Fibroblast of lung (primary cell): ENCODE measurements around the gene PPP1R9B. TPM values are rescaled to one million over a fixed set of nuclear protein-coding genes. Genes with fewer than 3 reads are reported as not detected.

Experiments used
- DNase-seq, 2 donors: peaks; one replicate each; pipeline versions ENCODE4 v3.0.0 to v3.0.0-alpha.2; 2010; ENCODE audit warnings: low read depth in 2 of 2
- H2AFZ ChIP-seq: 2 replicates; pipeline ENCODE4 v1.5.1; 2012; ENCODE audit warnings: low read length, control low read depth, inconsistent platforms
- H3K27ac ChIP-seq: 2 replicates; pipeline ENCODE4 v1.5.1; 2011; ENCODE audit warnings: low read length, control low read depth; ENCODE audit not compliant: insufficient read depth
- H3K27me3 ChIP-seq: 2 replicates; pipeline ENCODE4 v1.5.1; 2011; ENCODE audit warnings: mild to moderate bottlenecking, low read length; ENCODE audit not compliant: control insufficient read depth, insufficient read depth
- H3K36me3 ChIP-seq: 2 replicates; pipeline ENCODE4 v1.5.1; 2011; ENCODE audit warnings: low read length; ENCODE audit not compliant: control insufficient read depth, insufficient read depth
- H3K4me1 ChIP-seq: 2 replicates; pipeline ENCODE4 v1.5.1; 2011; ENCODE audit warnings: low read length; ENCODE audit not compliant: control insufficient read depth, insufficient read depth; ENCODE audit errors: extremely low read depth
- H3K4me2 ChIP-seq: 2 replicates; pipeline ENCODE4 v1.5.1; 2011; ENCODE audit warnings: low read length, control low read depth; ENCODE audit not compliant: insufficient read depth; ENCODE audit errors: extremely low read depth
- H3K4me3 ChIP-seq, 4 experiments: fragments of 200-600 bp in 1 of 4; sonication (generic) in 1 of 4; replicated peaks in 1 of 4; 2 replicates each; pipeline ENCODE4 v1.5.1; 2011 to 2016; ENCODE audit warnings: low read length in 4 of 4, low read depth in 3 of 4, mild to moderate bottlenecking in 3 of 4, control low read depth in 2 of 4, inconsistent platforms in 1 of 4, mixed read lengths in 1 of 4; ENCODE audit not compliant: insufficient read depth in 1 of 4; ENCODE audit errors: control extremely low read depth in 1 of 4
- H3K79me2 ChIP-seq: 2 replicates; pipeline ENCODE4 v1.5.1; 2012; ENCODE audit warnings: mild to moderate bottlenecking, low read length, inconsistent platforms; ENCODE audit not compliant: control insufficient read depth, insufficient read depth
- H3K9ac ChIP-seq: 2 replicates; pipeline ENCODE4 v1.5.1; 2011; ENCODE audit warnings: mild to moderate bottlenecking, low read length, control low read depth; ENCODE audit not compliant: insufficient read depth
- H3K9me3 ChIP-seq: 2 replicates; pipeline ENCODE4 v1.5.1; 2012; ENCODE audit warnings: low read depth, low read length; ENCODE audit not compliant: control insufficient read depth, insufficient read depth
- H4K20me1 ChIP-seq: 2 replicates; pipeline ENCODE4 v1.5.1; 2011; ENCODE audit warnings: low read length; ENCODE audit not compliant: control insufficient read depth, insufficient read depth; ENCODE audit errors: extremely low read depth
- CTCF ChIP-seq, 2 donors: IDR thresholded peaks in 1 of 2; conservative IDR thresholded peaks in 1 of 2; 1 replicate in 1 of 2; 2 replicates in 1 of 2; pipeline ENCODE4 v1.5.1; 2011 to 2012; ENCODE audit warnings: low read length in 2 of 2, control low read depth in 1 of 2, inconsistent platforms in 1 of 2, low read depth in 1 of 2, mild to moderate bottlenecking in 1 of 2
- EZH2 ChIP-seq: IDR thresholded peaks from 2 replicates; pipeline ENCODE4 v1.5.1; 2012; ENCODE audit warnings: low read length, control low read depth, mild to moderate bottlenecking; ENCODE audit errors: missing control alignments
- polyA plus RNA-seq, 2 donors: library from polyadenylated mRNA; depleted of rRNA in 1 of 2; stranded (reverse) in 1 of 2; unstranded in 1 of 2; fragments of >200 nt; gene quantifications; 2 replicates each; pipeline ENCODE4 v1.2.1, GENCODE V29; 2011 to 2012; ENCODE audit warnings: missing spikeins in 1 of 2
- total RNA-seq: library from RNA; depleted of rRNA; stranded (reverse); fragments of >200 nt; gene quantifications from 2 replicates; pipeline ENCODE4 v1.2.1, GENCODE V29; 2014

The PPP1R9B gene
- total and polyA plus RNA-seq, 2 donors (not counting 1 experiment from before 2014, with no cell fraction given), result 22.1 to 41.5 TPM

GRCh38 chr17:50137042-50137441, 13.4 kb downstream of the PPP1R9B start:
- peaks cover 53% of the 10 kb centered on the region for H3K36me3 ChIP-seq
- H3K9me3 ChIP-seq, result no peaks in the 10 kb centered on the region
- H3K4me3 ChIP-seq, result no peak overlapping the region
- H3K4me1 ChIP-seq, result peaks cover 14% of the 10 kb centered on the region
- TF ChIP-seq CTCF (conservative IDR thresholded peaks at IDR 0.05 in 1 of 2, IDR thresholded peaks at IDR 0.05 in 1 of 2; ENCODE audit: low read depth in 1 of 2, low read length in 2 of 2) (no peak), EZH2 (no peak)
- DNase-seq, result no peak
- H2AFZ ChIP-seq, result no peak overlapping the region
- H3K27me3 ChIP-seq, result no peaks in the 10 kb centered on the region
- H3K9ac ChIP-seq, result no peak overlapping the region
- no peak overlapping the region for H3K4me2 ChIP-seq
- no peaks in the 10 kb centered on the region for H4K20me1 ChIP-seq
- no peak overlapping the region for H3K27ac ChIP-seq
- H3K79me2 ChIP-seq, result peaks cover 5% of the 10 kb centered on the region

DNA sequence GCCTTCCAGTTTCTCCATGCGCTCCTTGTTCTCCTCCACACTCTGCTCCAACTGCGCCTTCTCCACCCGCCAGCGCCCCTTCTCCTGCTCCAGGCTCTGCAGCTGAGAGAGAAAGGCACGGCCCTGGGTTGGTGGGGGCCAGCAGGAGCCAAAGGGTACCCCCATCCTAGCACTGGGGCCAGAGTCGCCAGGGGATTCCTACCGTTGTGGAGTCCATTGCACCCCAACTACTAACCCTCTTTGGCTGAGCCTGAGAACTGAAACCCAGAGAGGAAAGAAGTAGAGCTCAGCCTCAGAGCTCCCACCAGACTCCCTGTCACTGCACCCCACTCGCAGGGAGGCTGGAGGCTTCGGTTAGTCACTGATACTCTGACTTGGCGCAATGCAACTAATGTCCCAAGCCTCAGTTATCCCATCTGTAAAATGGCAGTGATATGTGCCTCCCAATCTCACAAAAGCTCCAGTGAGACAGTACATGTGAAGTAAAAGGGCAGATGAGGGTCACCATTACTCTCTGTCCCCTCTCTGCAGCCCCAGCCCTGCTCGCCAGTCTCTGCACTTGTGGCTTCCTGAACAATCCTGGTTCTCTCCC, 14.3 kb downstream of the PPP1R9B start:
- no peak overlapping the region for H3K4me2 ChIP-seq
- H3K4me1 ChIP-seq, result peaks cover 14% of the 10 kb centered on the region
- no peak overlapping the region for H3K9ac ChIP-seq
- no peak overlapping the region for H2AFZ ChIP-seq
- H3K27me3 ChIP-seq, result no peaks in the 10 kb centered on the region
- H3K36me3 ChIP-seq, result peaks cover 48% of the 10 kb centered on the region
- DNase-seq, result no peak
- no peak for TF ChIP-seq CTCF (conservative IDR thresholded peaks at IDR 0.05 in 1 of 2, IDR thresholded peaks at IDR 0.05 in 1 of 2; ENCODE audit: low read depth in 1 of 2, low read length in 2 of 2)
- TF ChIP-seq EZH2, result no peak
- H3K79me2 ChIP-seq, result no peaks in the 10 kb centered on the region
- H3K4me3 ChIP-seq, result no peak overlapping the region
- no peak overlapping the region for H3K27ac ChIP-seq
- H4K20me1 ChIP-seq, result no peaks in the 10 kb centered on the region
- H3K9me3 ChIP-seq, result no peaks in the 10 kb centered on the region

GRCh38 chr17:50135316-50136095, 15.0 kb downstream of the PPP1R9B start:
- no peak for TF ChIP-seq EZH2
- TF ChIP-seq CTCF (conservative IDR thresholded peaks at IDR 0.05 in 1 of 2, IDR thresholded peaks at IDR 0.05 in 1 of 2; ENCODE audit: low read depth in 1 of 2, low read length in 2 of 2), result no peak
- no peaks in the 10 kb centered on the region for H4K20me1 ChIP-seq
- no peaks in the 10 kb centered on the region for H3K79me2 ChIP-seq
- no peak for DNase-seq
- no peak overlapping the region for H3K9ac ChIP-seq
- H3K9me3 ChIP-seq, result no peaks in the 10 kb centered on the region
- peaks cover 14% of the 10 kb centered on the region for H3K4me1 ChIP-seq
- H2AFZ ChIP-seq, result no peak overlapping the region
- H3K36me3 ChIP-seq, result peaks cover 41% of the 10 kb centered on the region
- H3K4me3 ChIP-seq, result no peak overlapping the region
- H3K27me3 ChIP-seq, result no peaks in the 10 kb centered on the region
- no peak overlapping the region for H3K27ac ChIP-seq
- no peak overlapping the region for H3K4me2 ChIP-seq
